ENCODE measurements around the gene FMNL1. TPM values are rescaled to one million over a fixed set of nuclear protein-coding genes. Genes with fewer than 3 reads are reported as not detected.
"Not testable (repeated sequence)": the region's sequence is repeated elsewhere in the genome, so short reads cannot be mapped to it uniquely, and the experiment has no call there.

Gene FMNL1, protein sequence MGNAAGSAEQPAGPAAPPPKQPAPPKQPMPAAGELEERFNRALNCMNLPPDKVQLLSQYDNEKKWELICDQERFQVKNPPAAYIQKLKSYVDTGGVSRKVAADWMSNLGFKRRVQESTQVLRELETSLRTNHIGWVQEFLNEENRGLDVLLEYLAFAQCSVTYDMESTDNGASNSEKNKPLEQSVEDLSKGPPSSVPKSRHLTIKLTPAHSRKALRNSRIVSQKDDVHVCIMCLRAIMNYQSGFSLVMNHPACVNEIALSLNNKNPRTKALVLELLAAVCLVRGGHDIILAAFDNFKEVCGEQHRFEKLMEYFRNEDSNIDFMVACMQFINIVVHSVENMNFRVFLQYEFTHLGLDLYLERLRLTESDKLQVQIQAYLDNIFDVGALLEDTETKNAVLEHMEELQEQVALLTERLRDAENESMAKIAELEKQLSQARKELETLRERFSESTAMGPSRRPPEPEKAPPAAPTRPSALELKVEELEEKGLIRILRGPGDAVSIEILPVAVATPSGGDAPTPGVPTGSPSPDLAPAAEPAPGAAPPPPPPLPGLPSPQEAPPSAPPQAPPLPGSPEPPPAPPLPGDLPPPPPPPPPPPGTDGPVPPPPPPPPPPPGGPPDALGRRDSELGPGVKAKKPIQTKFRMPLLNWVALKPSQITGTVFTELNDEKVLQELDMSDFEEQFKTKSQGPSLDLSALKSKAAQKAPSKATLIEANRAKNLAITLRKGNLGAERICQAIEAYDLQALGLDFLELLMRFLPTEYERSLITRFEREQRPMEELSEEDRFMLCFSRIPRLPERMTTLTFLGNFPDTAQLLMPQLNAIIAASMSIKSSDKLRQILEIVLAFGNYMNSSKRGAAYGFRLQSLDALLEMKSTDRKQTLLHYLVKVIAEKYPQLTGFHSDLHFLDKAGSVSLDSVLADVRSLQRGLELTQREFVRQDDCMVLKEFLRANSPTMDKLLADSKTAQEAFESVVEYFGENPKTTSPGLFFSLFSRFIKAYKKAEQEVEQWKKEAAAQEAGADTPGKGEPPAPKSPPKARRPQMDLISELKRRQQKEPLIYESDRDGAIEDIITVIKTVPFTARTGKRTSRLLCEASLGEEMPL
- total RNA-seq = 13.7 TPM
- long read RNA-seq, partial matches to known transcripts = 2 of 4 reads
- long read RNA-seq, other reads (novel, unspliced or antisense) = 2 of 4 reads

DNA sequence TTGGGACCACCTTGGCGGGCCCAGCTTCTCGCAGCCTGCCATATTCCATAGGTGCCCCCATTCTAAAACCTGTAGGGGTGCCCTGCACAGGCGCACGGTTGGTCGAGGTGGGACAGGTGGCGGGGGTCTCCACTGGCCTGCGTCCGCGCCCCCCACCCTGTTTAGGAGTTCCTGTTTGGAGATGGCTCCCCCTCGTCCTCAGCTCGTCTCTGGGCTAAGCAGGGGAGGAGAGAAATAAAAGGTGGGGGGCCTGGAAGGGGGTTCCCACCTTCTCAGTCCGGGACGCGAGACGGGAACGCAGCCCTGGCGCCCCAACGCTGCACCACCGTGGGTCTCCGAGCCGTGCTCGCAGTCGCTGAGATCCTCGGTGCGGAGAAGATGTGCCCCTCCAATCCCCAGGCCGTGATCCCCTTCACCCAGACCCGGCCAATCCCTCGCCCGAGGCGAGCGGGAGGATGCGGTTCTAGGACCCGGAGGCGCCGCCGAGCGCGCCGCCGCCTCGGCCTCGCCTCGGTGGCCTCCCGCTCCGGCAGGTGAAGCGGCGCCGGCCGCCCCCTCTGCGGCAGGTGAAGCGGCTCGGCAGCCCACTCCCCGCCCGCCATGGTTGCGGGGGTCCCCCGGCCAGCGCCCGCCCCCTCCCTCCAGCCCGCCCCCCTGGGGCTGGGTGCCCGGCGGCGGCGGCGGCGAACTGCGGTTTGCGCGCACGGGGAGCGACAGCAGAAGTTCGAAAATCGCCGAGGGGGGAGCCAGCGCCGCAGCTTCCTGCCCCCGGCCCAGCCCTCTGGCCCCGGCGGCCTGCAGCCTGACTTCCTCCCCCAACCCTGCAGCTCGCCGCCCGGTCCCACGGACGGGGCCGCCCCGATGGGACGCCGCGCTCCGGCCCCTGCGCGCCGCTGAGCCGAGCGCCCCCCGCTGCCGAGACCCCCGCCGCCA is at the start of gene FMNL1:
FMNL1 (plus strand) TSS at position 805 of the 933 bp plus-strand sequence. CDS start 240 bp downstream, outside the sequence.
- DNase-seq (ENCODE audit: missing footprints) (peak; percentile 92), ATAC-seq (peak; percentile 33)
- intact Hi-C loops (cut with DNase I) = loop anchor here (5.0 kb wide), 2 partner anchors 41 to 56 kb away; partner anchors contain the start of gene SPATA32

DNA sequence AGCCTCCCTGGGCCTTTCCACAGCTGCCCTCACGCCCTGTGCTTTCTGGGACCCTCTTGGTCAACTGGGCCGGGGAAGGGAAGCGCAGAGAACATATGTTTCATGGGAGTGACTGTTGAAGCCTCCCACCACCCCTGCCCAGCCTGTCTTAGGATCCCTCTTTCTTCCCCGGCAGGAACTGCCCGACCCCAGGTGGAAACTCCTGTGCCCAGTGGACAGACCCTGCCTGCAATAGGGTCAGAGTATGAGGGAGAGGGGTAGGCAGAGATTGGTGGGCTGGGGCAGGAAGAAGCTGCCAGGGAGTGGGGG is 49.5 kb upstream of the FMNL1 start:
- intact Hi-C loops (cut with DNase I) = no loop called here
- no peak for DNase-seq (ENCODE audit: missing footprints)
- ATAC-seq = no peak

DNA sequence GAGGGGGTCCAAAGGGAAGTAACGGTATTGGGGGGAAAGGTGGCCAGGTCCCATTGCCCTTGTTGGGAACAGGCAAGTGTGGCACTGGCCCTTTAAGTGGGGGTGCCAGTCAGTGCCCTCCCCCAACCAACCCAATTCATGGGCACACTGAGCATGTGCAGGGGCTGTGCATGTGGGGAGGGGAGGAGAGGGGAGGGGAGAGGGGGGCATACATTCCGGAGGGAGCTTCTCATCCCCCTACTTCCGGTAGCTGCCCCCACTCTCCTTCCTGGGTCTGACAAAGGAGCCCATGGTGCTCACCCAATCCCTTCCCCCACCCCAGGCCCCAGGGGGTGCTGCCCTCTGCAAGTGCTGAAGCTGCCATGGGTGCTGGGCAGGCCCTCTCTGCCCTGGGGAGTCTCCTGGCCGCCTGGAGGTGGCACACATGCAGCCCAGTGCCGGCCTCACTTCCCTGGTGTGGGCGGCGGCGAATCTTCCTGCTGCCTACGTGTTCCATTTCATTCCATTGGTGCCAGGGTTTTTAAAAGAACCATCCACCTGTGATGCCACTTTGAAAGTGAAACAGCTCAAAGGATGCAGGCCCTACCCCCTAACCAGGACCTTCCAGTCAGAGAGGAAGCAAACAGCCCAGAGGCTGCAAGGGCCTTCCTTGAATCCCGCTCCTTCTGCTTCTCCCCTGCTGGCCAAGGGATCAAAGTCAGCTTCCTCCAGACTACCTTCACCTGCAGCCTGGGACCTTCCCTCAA is 49.0 kb upstream of the FMNL1 start:
- intact Hi-C loops (cut with DNase I) = no loop called here
- ATAC-seq (peak; percentile 84), DNase-seq (ENCODE audit: missing footprints) (peak; percentile 76)

DNA sequence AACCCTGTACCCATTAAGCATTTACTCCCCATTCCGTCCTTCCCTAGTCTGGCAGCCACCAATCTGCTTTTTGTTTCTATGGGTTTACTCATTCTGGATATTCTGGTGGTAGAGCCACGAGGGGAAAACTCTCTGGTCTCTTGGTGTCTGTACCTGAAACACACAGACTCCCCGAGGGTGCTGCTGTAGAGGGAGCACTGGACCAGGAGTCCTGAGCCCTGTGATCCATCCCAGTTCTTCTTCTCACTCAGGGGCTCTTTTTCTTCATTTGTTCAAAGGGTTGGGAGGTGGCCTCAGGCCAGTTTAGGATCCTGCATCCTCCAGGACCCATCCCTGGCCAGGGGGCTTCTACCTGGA is 45.9 kb upstream of the FMNL1 start:
- ATAC-seq = no peak
- DNase-seq (ENCODE audit: missing footprints) = no peak
- intact Hi-C loops (cut with DNase I) = no loop called here

DNA sequence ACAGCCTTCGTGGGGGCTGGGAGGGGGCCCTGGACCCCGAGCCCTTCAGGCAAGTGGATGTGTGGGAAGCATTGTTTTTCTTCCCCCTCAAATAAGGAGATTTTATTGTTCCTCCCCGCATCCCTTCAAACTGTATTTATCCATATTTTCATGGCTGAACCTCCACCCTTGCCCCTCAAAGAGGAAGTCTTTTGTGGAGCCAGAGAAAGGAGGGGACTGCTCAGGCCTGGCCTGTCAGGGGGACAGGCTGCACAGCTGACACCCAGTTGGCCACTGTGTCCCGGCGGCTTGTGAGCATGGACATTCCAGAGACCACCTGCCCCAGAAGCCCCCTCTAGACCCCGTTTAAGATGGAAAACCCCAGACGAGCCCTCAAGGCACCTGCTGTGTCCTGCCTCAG is 44.1 kb upstream of the FMNL1 start:
- intact Hi-C loops (cut with DNase I) = no loop called here

DNA sequence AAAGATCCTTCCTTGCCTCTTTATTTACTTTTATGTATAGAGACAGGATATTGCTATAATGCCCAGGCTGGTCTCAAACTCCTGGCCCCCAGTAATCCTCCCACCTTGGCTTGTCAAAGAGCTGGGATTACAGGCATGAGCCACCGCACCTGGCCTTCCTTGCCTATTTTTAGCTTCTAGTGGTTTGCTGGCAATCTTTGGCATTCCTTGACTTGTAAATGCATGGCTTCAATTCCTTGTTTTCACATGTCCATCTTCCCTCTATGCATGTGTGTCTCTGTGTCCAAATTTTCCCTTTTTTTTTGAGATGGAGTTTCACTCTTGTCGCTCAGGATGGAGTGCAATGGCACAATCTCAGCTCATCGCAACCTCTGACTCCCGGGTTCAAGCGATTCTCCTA is 37.5 kb upstream of the FMNL1 start:
- ATAC-seq (no peak), DNase-seq (ENCODE audit: missing footprints) (no peak)
- intact Hi-C loops (cut with DNase I) = no loop called here

More for the DNA sequence above, 44.1 kb upstream of the FMNL1 start:
- no peak for ATAC-seq
- no peak for DNase-seq (ENCODE audit: missing footprints)

DNA sequence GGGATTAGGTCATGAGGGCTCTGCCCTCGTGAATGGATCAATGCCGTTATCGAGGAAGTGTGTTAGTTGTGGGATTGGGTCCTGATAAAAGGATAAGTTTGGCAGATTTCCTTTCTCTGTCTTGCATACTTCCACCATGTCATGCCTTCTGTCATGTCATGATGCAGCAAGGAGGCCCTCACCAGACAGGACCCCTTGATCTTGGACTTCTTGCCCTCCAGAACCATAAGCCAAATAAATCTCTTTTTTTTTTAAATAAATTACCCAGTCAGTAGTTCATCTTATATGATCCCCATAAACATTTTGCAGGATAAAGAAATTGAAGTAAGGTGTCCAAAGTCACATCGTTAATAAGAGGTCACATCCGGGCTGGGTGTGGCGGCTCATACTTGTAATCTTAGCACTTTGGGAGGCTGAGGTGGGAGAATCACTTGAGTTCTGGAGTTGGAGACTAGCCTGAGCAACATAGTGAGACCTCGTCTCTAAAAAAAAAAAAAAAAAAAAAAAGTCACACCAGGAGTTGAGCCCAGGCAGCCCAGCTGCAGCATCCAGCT is 34.8 kb upstream of the FMNL1 start:
- no peak for ATAC-seq
- DNase-seq (ENCODE audit: missing footprints) = no peak
- intact Hi-C loops (cut with DNase I) = no loop called here

DNA sequence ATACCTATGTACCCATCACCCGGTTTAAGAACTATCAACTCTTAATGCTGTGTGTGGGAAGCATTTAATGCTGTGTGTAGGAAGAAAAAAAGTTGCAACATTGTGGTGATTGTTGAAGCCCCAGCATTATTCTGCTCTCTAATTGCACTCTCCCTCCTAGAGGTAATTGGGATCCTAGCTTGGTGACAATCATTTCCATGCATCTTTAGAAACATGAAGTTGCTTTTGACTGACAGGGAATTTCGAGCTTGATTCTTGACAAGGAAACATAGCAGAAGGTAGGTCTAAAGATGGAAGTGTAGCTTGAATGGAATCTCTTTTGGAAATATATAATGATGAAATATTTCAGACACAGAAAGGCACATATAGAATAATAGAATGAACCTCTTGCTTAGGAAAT is 32.7 kb upstream of the FMNL1 start:
- ATAC-seq (no peak), DNase-seq (ENCODE audit: missing footprints) (no peak)
- intact Hi-C loops (cut with DNase I) = no loop called here

DNA sequence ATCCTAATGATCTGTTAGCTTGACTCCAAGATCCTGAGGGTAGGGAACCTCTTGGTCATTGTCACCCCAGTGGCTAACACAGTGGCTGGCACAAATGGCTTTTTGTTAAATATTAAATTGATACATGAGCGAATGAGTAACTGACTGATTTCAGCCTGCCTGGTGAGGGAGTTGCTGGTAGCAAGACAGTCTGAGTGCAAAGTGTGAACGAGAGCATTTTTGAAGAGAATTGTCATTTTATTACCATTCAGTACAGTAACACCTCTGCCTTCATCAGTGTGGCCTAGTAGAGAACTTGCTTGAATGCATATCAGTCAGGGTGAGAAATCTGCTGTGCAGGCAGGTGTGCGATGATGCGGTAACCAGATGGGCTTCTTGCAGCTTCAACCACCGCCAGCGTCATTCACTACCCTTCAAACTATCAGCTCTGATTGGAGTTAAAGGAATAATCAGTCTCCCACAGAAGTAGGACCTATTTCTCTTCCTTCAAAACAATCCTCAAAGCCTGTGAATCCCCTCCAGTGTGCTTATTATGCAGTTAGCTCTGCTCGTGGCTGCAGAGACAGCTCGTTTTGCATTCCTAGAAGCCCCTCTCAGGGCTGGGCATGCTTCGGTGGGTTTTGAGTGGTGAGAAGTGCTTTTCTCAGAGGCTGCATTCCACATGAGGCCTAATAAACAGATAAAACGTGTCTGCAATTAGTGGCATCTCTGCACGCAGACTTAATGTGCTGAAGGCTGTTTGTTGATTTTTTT is 31.0 kb upstream of the FMNL1 start:
- intact Hi-C loops (cut with DNase I) = no loop called here
- DNase-seq (ENCODE audit: missing footprints) (no peak), ATAC-seq (no peak)

DNA sequence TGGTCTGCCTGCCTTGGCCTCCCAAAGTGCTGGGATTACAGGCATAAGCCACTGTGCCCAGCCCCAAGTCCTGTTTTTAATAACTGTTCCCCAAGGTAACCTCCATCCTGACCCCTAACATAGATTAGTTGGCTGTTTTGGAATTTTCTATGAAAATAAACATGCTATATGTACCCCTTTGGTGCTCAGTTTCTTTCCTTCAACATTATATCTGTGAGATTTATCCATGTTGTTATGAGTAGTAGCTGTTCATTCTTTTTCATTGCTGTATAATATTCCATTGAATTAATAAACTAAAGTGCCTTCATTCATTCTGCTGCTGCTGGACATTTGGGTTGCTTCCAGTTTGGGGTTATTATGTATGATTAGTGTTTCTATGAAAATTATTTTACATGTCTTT is 26.3 kb upstream of the FMNL1 start:
- intact Hi-C loops (cut with DNase I) = no loop called here
- DNase-seq (ENCODE audit: missing footprints) (no peak), ATAC-seq (no peak)

DNA sequence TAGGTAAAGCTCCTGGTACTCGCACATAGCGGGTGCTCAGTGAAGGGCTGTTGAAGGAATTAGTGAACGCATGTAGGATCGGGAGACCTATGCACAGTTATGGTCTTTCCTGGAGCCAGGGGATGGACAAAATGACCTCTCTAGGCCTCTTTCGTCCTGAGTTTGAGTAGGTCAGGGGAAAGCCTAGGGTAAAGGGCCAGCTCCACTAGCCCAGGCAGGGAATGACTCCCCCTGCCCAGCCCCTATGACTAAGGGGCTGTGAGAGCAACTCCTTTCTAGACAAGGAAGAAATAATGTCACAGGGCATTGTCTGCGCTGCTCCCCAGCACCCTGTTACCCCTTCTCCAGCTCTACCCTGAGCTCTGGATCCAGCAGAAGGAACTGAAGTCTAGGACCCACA is 24.6 kb upstream of the FMNL1 start:
- intact Hi-C loops (cut with DNase I) = loop anchor here (1.0 kb wide), 1 partner anchor 62 kb away; the partner anchor contains the start of gene ACBD4
- DNase-seq (ENCODE audit: missing footprints) (no peak), ATAC-seq (no peak)

DNA sequence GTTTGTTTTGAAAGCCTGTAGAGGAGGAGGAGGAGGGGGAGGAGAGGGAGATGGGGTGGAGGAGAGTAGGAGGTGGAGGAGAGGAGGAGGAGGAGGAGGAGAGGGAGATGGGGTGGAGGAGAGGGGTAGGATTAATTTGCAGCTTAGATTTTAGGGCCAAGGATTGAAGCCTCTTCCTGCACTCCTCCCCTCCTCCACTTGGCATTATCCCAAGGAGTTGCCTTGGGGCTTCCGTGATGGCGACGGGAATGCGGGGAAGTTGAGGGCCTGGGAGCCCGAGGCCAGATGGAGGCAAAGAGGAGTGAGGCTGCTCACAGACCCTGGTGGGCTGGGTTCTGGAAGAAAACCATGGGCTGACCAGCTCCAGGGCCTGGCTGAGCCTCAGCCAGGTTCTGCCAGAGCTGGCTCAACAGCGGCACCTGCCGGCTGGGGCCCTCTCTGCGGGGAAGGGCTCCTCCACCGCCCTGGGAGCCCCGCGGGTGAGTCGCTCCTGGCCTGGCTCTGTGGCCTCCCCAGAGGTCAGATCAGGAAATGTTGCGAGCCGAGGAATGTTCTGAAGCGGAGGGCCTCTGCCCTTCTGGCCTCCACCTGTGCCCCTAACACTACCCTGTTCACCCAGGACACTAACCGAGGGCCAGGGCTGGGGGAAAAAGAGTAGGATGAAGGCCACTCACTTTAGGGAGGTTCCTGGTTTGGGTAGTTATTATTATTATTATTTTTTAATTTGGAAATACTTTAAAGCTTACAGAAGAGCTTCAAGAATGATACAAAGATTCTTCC is 23.9 kb upstream of the FMNL1 start:
- intact Hi-C loops (cut with DNase I) = loop anchor here (1.0 kb wide), 1 partner anchor 62 kb away; the partner anchor contains the start of gene ACBD4
- DNase-seq (ENCODE audit: missing footprints) = peak; percentile 96
- peak; percentile 92 for ATAC-seq

DNA sequence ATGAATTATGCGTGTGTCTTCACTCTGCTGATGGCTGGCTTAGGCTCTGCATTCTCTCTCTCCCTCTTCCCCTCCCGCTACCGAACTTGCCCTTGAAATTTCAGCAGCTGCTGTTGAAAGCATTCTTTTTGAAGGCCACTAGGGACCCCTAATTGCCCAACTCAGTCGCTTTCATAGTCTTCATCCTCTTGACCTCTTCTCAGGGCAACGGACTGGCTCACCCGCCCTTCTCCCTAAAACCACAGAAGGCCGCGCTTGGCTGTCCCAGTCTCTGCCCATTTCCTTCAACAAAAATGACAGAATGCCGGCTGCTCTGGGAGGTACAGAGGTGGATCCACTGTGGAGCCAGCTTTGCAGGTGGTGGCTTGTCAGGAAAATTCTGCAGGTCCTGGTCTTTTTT is 21.0 kb upstream of the FMNL1 start:
- ATAC-seq (peak; percentile 71), DNase-seq (ENCODE audit: missing footprints) (no peak)
- intact Hi-C loops (cut with DNase I) = no loop called here

DNA sequence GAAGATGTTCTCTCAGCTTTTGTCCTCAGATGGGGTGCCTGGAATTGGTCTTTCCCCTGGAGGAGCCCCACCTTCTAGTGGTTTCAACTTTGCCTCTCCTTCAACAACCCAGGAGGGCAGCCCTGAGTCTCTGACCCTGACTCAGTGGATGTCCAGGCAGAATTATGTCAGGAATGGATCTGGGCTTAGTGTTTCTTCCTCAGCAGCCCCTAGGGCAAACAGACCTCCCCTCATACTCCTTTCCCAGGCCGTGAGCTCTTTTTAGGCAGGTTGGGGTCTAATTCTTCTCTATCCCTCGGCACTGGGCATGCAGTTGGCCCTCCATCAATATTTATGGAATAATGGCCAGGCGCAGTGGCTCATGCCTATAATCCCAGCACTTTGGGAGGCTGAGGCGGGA is 20.2 kb upstream of the FMNL1 start:
- intact Hi-C loops (cut with DNase I) = no loop called here
- ATAC-seq = no peak

DNA sequence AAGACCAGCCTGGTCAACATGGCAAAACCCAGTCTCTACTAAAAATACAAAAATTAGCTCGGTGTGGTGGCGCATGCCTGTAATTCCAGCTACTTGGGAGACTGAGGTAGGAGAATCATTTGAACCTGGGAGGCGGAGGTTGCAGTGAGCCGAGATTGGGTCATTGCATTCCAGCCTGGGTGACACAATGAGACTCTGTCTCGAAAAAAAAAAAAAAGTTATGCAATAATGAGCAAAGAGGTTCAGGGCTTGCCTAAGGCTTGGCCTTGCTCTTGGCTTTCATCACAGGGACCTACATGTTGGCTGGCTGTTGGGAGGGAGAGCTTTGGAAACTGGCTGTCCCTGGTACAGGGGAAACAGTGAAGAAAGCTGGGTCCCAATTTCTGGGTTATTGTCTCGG is 19.8 kb upstream of the FMNL1 start:
- intact Hi-C loops (cut with DNase I); DNase-seq (ENCODE audit: missing footprints): not testable (repeated sequence)
- peak; percentile 61 for ATAC-seq

More for the DNA sequence above, 20.2 kb upstream of the FMNL1 start:
- no peak for DNase-seq (ENCODE audit: missing footprints)

Measured in Right ventricle myocardium inferior (tissue), 1 donor.